ENCODE data around the gene DKKL1.

Gene DKKL1

DNA sequence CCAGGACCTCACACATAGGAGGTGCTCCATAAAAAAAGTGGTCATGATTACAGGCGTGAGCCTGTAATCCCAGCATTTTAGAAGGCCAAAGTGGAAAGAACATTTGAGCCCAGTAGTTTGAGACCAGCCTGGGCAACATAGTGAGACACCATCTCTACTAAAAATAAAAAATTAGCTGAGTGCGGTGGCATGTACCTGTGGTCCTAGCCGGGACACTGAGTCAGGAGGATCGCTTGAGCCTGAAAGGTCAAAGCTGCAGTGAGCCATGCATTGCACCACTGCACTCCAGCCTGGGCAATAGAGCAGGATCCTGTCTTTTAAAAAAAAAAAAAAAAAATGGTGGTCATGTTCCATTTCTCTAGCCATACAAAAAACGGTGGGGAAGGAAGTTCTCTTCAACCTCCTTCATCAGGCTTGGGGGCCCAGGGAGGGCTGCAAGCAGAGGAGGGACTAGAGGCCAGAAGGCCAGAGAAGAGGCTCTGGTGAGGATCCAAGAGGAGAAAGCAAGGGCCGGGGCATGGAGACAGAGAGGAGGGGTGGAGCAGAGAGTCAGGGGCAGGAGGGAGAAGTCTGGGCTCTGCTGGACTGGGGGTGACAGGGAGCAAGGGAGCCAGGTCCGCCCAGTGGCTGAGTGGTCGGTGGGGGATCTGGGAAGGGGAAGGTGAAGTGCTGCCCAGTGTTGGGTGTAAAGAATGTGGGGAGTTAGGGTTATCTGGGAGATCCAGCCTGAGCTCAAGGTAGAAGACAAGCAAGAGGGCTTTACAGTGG lies 33.2 kb downstream of the DKKL1 start:
- no peak for FAIRE-seq

DNA sequence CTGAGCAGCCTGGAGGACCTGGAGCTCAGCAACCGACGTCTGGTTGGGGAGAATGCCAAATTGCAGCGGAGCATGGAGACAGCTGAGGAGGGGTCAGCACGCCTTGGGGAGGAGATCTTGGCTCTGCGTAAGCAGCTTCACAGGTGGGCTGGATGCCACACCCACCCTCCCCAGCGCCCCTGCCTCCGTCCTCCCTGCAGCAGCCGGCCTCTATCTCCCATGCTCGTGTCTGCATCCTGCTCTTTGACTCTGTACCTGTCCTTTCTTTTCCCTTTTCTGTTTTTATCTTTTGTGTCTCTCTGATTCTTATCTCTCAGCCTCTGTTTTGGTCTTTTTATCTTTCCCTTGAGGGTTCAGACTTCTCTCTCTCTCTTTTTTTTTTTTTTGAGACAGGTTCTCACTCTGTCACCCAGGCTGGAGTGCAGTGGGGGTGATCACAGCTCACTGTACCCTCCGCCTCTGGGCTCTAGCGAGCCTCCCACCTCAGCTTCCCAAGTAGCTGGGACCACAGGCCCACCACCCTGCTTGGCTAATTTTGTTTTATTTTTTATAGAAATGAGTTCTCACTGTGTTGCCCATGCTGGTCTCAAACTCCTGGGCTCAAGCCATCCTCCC lies 34.4 kb downstream of the DKKL1 start:
- no peak for FAIRE-seq

DNA sequence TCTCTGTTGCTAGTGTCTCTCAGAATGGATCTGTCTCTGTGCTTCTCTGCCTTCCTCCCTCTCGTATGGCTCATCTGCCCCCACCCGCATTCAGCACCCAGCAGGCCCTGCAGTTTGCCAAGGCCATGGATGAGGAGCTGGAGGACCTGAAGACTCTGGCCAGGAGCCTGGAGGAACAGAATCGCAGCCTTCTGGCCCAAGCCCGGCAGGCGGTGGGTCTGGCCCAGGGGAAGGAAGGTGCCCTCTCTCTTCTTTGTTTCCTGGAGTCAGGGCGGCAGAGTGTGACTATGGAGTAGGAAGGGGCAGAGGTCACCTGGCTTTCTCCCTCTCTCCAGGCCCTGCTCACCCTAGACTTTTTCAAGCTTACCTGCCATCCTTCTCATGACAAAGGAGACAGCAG lies 35.3 kb downstream of the DKKL1 start:
- no peak for FAIRE-seq

DNA sequence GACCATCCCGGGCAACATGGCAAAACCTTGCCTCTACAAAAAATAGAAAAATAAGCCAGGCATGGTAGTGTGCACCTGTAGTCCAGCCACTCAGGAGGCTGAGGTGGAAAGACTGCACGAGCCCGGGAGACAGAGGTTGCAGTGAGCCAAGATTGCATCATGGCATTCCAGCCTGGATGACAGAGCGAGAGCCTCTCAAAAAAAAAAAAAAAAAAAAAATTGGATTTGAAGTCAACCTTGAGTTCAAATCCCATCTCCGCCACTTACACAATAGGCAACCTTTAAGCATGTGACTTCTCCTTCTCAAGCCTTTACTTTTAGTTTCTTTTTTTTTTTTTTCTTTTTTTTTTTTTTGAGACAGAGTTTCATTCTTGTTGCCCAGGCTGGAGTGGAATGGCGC lies 36.4 kb downstream of the DKKL1 start:
- no peak for FAIRE-seq

DNA sequence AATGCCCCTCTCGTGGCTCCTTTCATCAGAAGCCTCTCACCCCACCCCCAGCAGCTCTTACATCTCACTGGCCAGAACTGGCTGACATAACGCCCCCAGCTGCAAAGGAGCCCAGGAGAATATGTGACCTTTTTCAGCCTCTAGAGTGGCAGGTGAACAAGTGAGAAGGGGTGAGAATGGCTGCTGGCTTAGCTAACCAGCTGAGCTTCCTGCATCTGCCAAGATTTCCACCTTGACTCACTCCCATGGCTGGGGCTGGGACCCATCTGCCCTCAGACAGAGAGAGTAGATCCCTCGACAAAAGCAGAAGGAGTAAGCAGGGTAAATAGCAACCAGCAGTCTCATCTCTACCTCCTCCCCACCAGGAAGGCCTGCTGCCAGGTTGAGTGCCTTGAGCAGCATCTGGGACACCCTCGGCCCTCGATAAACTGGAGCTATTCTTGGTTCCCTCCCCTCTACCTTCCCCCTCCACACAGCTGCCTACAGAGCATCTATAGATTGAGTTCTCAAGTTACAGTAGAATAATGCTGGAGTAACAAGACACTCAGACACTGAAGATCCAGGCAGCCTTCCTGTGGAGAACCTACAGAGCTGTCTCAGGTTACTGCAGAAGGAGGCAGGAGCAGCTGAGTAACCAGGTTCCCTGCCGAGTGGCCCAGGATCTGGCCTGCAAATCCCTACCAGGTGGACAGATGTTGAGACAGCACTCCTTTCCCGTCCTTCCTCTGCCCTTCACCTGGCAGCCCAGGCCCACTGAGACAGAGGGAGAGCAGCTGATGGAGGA lies 39.9 kb downstream of the DKKL1 start:
- no peak for FAIRE-seq

DNA sequence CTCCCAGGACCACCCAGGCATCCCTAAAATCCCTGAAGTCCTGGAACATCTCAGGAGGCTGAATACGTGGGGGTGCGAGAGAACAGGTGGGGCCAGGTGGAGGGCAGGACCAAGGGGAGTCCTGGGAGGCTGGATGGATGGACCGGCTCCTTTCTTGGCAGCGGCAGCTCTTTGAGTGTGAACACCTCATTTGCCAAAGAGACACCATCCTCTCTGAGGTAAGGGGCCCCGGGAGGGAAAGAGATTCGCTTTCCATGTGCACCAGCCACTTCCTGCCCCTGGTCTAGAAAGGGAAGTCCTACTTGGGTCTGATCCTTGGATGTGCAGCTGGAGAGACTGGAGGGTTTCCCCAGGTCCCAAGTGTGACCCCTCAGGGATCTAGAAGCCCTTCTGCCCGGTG lies 43.4 kb downstream of the DKKL1 start:
- no peak for FAIRE-seq

DNA sequence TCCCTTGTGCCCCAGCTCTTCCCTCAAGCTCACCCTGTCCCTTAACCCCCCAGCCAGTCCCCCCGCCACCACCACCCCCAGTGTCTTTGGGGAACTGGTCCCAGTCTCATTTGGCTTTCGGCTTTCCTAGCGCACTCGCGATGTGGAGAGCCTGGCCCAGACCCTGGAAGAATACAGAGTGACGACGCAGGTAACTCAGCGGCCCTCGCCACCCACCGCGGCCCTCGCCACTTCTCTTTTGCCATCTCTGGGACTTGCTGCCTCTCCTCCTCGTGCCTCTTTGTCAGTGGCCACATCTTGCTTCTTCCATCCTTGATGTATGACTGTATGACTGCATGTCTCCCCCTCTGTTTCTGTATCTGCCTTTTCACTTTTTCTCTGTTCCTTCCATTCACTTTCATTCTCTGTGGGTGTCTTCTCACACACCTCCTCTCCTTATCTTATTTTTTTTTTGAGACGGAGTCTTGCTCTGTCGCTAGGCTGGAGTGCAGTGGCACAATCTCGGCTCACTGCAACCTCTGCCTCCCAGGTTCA lies 43.9 kb downstream of the DKKL1 start:
- no peak for FAIRE-seq

DNA sequence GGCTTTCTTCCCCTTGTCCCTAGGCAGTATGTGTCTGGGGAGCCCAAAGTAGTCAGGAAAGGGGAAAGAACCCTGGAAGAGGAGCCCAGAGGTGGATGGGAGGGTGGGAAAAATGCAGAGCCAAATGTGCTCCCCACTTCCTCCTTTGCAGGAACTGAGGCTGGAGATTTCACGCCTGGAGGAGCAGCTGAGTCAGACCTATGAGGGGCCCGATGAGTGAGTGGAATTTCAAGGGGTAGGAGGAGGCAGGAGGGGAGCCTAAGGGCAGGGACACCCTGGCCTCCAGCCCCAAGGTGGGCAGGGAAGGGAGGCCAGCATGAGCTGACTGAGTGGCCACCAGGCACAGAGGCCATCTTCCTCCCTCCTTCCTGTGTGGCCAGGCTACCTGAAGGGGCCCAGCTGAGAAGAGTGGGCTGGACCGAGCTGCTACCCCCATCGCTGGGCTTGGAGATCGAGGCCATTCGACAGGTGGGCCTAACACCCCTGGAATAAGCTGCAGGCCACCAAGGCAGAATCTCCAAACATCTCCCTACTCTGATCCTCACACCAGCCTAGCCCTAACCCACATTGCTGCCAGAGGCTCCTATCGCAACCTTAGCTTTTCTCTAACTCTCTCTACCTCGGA lies 45.3 kb downstream of the DKKL1 start:
- FAIRE-seq, result no peak

DNA sequence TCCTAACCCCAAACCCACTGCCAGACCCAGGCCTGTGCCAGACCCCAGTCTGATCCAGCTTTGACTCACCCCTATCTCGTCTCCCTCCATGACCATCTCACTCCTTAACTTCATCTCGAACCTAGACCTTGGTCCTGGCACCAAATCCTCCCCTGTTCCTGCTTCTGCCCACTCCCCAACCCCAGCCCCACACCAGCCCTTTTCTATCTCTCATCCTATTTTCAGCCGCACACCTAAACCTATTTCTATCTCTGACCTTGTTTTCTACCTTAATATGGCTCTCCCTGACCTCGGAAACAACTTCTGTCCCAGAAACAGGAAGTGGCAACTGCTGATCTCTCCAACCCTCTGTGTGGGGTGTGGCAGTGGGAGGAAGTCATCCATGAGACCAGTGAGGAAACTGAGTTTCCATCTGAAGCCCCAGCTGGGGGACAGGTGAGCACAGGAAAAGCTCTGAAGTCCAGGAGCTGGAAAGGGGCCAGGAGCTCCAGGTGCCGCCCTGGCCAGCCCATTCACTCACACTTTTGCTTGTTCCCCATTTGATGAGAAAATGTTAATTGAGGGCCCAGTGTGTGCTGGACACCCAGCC lies 45.9 kb downstream of the DKKL1 start:
- FAIRE-seq, result no peak

DNA sequence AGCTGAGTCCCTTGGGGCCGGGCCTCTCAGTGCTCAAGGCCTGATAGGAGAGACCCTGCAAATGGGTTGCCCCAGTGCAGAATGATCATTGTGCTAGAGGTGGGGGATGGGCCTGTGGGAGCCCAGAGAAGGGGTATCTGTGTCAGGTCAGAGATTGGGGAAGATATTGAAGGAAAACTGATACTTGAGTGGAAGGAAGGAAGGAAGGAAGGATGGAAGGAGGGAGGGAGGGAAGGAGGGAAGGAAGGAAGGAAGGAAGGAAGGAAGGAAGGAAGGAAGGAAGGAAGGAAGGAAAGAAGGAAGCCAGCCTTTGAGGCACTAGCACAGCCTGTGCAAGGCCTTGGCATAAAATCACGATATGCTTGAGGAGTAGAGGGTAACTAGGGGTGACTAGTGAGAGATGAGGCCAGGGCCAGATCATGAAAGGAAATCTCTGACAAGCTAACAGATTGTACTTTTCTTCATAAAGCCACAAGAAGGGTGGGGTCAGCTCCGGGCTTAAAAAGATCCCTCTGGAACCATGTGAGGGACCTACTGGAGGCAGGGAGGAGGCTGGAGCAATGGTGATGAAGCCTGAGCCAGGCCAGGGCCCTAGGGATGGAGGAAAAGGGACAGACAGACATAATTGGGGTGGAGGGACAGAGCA lies 48.1 kb downstream of the DKKL1 start:
- FAIRE-seq, result no peak

DNA sequence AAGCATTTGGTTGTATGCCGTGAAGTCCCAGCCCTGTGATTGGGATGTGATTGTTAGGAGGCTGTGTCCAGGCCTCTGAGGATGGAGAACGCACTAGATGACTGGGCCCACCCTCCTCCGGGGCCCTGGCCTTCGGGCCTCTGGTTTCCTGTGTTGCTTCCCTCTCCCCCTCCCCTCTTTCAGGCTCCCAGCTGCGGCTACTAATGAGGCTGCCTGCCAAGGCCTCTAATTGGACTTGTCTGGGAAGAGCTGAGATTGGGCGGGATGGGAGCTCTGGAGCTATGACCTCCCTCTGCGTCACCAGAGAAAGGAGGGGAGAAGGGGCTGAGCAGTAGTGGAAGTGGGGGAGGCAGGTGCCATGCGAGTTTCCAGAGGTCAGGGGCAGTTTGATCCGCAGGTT lies 49.7 kb downstream of the DKKL1 start:
- no peak for FAIRE-seq

DNA sequence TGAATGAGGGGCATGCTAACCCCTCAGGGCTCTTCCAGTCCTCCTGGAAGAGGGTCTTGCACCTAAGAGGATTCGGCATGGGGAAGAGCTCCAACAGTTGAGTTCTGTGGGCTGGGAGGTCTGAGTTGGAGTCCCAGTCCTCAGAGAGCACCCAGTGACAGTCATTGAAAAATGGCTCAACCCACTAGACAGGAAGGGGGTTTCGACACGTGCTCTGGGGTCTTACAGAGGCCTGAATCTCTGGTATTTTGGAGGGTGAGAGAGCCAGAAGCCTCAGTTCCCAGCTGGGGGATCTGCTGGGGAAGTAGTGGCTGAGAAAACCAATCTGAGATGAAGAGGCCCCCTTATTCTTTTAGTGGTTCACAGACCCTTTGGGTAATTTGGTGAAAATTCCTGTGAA lies 50.6 kb downstream of the DKKL1 start:
- FAIRE-seq, result no peak

DNA sequence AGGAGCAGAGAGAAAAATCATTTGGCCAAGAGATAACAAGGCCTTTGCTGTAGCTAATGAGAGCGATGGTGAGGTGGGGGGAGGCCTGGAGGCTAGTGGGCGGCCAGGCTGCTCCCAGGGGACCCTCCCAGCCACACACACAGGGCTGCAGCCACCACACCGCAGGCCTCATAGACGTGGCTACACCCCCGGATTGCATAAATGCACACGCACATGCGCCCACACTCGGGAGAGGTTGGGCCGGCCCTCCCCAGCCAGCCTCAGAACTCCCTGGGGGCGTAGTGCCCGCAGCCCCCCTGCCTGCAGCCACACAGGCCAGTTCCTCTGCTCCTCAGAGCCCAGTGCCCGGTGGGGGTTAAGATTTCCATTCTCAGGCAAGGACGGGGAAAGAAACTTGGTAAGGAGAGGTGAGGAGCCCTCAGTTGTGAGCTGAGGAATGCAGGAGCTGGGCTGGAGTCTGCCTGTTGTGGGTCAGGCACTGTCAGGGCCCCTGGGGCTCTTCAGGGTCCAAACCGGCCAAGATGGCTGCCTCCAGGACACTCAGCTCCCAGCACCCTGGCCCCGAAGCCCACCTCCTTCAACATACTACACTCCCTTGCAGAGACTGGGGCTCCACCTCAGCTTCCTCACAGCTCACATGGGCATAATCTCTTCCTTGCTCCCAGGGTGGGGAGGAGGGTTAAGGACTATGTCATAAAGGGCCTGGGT lies 51.6 kb downstream of the DKKL1 start:
- no peak for FAIRE-seq

DNA sequence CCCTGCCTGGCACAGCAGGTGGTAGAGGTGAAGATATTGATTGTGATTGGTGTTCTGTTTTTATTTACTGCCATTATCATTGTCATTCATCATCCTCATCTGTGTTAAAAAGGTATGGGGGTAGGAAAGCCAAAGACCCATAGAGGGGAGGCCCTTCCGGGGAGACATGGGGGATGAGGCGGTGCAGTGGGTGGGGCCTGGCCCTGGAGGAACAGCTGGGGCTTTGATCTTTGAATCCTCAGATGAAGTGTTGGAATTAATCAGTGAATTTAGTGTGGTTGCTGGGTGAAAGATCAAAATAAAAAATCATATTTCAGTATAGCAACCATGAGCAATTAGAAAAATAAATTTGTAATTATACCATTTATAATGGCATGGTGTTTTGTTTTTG lies 52.1 kb downstream of the DKKL1 start:
- no peak for FAIRE-seq

DNA sequence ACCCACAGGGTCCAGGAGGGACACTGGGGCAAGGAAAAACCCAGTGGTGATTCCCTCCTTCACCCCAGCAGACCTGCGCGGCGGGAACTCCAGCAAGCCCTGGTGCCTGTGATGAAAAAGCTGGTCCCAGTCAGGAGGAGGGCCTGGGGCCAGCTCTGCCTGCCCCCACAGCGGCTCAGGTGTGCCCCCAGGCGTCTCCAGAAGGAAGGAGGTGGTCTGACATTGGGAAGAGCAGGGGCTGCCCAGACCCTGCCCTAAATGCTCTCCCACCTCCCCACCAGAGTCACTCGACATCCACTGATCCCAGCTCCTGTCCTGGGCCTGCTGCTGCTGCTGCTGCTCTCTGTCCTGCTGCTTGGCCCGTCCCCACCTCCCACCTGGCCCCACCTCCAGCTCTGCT lies 53.4 kb downstream of the DKKL1 start:
- no peak for FAIRE-seq

DNA sequence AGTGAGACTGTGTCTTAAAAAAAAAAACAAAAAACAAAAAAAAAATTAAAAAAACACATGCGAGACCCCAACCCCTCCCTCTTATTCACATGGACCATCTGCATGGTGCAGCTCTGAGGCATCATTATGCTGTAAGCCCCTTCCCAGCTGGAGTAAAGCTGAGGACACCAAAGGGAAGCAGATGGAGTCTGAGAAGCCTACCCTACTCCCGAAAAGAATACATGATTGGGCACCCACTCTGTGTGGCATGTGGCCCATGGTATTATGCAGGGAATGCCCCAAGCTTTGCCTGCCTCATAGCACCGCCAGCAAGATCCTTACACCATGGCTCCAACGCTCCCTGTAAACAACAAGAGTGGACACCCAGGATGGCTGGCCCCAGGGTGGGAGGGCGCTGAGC lies 54.8 kb downstream of the DKKL1 start:
- FAIRE-seq, result no peak

DNA sequence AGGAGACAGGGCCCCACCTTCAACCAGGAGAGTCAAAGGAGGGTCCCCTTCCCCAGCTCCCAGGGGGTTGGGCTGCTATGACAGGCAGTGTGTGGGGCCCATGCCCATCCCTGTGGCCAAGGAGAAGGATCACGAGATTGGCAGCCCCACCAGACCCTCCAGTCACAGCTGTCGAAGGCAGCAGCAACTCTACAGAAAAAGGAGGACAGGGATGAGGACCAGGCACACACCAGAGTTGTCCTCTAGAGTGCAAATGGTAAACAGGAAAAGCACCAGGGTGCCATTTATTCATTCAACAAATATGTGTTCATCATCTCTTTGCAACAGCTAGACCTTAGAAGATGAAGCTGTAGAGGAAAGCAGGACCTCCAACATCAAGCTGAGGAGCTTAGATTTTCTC lies 55.5 kb downstream of the DKKL1 start:
- no peak for FAIRE-seq

DNA sequence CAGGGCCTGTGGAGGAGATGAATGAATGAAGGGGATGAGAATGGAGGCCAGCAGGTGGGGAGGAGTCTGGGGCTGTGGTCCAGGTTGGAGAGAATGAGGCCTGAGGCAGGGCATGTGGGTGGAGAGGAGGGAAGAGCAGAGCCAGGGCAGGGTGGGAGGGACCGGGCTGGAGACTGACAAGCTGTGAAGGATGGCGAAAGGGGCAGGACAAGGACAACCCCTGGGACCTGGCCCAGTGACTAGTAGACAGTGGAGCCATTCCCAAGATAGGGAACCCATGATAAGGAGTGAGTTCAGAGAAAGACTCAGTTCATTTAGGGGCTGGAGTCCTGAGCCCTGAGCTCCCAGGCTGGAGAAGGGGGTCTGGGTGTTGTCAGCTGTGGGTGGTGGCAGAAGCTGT lies 56.5 kb downstream of the DKKL1 start:
- no peak for FAIRE-seq

DNA sequence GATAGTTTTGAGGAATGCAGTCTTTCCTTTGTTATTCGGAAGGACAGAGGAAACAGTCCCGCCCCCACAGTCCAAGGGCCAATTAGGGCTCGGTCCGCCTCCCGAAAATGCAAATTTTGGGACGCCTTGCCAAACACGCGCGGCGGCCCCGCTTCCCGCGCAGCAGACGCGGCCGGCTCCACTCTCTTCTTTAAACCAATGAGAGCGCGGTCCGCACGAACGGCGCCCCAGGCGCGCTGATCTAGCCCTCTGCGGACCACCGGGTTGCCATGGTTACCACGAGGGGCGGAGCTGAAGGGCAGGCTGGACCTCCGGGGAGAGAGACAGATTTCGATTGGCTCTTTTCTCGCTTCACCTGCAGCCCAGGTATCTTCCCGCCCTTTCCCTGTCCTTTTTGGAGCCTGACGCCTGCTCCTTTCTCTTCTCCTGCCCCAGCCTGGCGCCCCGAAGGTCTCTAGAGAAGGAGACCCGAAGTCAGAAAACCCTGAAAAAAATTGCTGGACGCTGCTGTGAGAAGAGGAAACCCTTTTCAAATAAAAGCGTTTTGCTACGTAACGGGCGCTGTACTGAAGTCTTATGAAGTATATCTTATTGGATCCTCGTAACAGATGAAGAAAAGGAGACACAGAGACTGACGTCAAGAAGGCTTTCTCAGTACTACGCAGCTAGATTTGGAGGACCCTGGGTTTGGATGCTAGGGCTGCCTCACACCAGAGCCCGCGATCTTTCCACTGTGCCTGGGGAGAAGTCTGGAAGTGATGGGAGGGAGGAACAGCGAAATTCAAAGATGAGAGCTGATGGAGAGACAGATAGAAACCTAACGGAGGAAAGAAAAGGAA lies 57.6 kb downstream of the DKKL1 start:
- FAIRE-seq, result no peak

DNA sequence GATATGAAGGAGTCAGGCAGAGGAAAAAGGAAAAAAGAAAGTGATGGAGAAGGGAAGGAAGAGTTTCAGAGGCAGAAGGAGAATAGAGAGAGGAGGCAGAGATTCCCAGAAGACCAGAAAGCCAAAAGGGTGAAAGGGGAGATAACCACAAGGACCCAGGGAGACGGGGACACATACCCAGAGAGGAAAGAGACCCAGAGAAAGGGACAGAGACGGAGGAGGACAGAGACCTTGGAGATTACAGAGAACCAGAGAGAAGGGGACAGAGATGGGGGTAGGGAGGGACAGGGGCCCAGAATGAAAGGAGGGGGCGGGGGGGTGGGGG lies 58.2 kb downstream of the DKKL1 start:
- FAIRE-seq, result no peak
